Gastroesophageal sphincter (tissue), 4 donors: ENCODE results near the gene HIPK4. TPM values are rescaled to one million over a fixed set of nuclear protein-coding genes. Genes with fewer than 3 reads are reported as not detected.

Source experiments
- ATAC-seq: fragments of 150-250 bp; one replicate; pipeline ENCODE4 v1.9.1; 2016; ENCODE audit warnings: mild to moderate bottlenecking, moderate library complexity
- H3K27ac ChIP-seq, 4 donors: fragments of 200-600 bp; sonication (generic) in 3 of 4; 1 replicate in 3 of 4; 2 replicates in 1 of 4; pipeline ENCODE4 v1.5.1; 2016 to 2019
- H3K27me3 ChIP-seq: fragments of 200-600 bp; sonication (generic); one replicate; pipeline ENCODE4 v1.5.1; 2019
- H3K36me3 ChIP-seq, 2 donors: fragments of 200-600 bp; sonication (generic); one replicate each; pipeline ENCODE4 v1.5.1; 2019; ENCODE audit warnings: control low read depth in 1 of 2
- H3K4me1 ChIP-seq, 3 donors: fragments of 200-600 bp; sonication (generic); 1 replicate in 2 of 3; 2 replicates in 1 of 3; pipeline ENCODE4 v1.5.1; 2016 to 2019; ENCODE audit warnings: control low read depth in 2 of 3
- H3K4me3 ChIP-seq, 2 donors: fragments of 200-600 bp; sonication (generic); one replicate each; pipeline ENCODE4 v1.5.1; 2019; ENCODE audit warnings: mild to moderate bottlenecking in 1 of 2, moderate library complexity in 1 of 2
- H3K9me3 ChIP-seq, 3 donors: fragments of 200-600 bp; sonication (generic); one replicate each; pipeline ENCODE4 v1.5.1; 2017 to 2019; ENCODE audit warnings: control low read depth in 2 of 3
- EP300 ChIP-seq: sonication (generic); formaldehyde crosslinking; IDR thresholded peaks from one replicate; pipeline ENCODE4 v1.6.1; 2017; ENCODE audit warnings: antibody characterized with exemption, mild to moderate bottlenecking
- POLR2A ChIP-seq, 2 donors: fragments of 450-650 bp; IDR thresholded peaks; one replicate each; pipeline ENCODE4 v1.6.1; 2017; ENCODE audit warnings: antibody characterized with exemption in 2 of 2, mild to moderate bottlenecking in 2 of 2, moderate library complexity in 1 of 2
- POLR2AphosphoS5 ChIP-seq: sonication (generic); formaldehyde crosslinking; IDR thresholded peaks from one replicate; pipeline ENCODE4 v1.6.1; 2017; ENCODE audit warnings: antibody characterized with exemption
- WGBS, 2 donors: methylation state at CpG; one replicate each; pipeline ENCODE4 v1.1.5; 2018; ENCODE audit warnings: low coverage in 1 of 2; 5-methylcytosine and 5-hydroxymethylcytosine counted together
- total RNA-seq, 4 donors: library from RNA; depleted of rRNA; stranded (reverse); fragments of >200 nt; gene quantifications; one replicate each; pipeline ENCODE4 v1.1.0, GENCODE V29; 2016
- TF ChIP-seq, protein P1 (sequence below), 4 experiments: fragments of 200-600 bp in 2 of 4; fragments of 450-650 bp in 2 of 4; sonication (generic) in 1 of 4; IDR thresholded peaks; one replicate each; pipeline ENCODE4 v1.5.1; 2017 to 2019; ENCODE audit warnings: antibody characterized with exemption in 4 of 4, mild to moderate bottlenecking in 2 of 4, moderate library complexity in 2 of 4

The HIPK4 gene
- total RNA-seq, 4 donors from 2014 or later: 0.19 to 1.1 TPM; not detected in 2

GRCh38 chr19:40414542-40415535, 24.9 kb upstream of the HIPK4 start:
- H3K4me3 ChIP-seq: no peak overlapping the region
- no peak for ATAC-seq

DNA sequence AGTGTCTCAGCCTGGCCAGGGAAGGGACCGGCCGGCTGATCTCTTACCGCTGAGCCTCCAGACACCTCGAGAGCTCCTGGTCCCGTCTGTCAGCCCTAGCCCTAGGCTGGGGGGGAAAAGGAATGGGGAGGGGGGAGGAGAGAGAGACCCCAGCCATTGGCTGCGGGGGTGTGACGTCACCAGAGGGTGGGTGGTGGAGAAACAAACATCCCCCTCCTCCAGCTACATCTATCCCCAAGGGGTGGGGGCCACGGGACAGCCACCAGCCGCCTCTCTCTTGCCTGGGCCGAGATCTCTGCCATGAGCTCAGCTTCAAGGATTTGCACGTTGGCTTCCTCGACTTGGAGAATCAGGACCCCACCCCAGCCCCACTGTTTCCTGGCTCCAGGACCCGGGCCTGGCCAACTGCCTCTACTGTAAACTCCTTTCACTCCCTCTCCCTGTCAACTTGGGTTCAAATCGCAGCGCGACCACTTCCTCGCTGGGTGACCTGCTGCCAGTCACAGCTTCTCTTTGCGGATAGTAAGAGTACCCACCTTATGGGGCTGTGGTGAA, 23.4 kb upstream of the HIPK4 start, which contains the start of gene PRX:
PRX (minus strand) TSS at position 88 of the 555 bp plus-strand sequence. CDS start 5,446 bp downstream, outside the sequence.
- Histone ChIP-seq H3K4me1 (peaks cover 0 to 45% (median 19%) of the 10 kb centered on the region in 3 donors), H3K4me3 (no peak within 1 kb of the TSS), H3K27me3 (no peaks in the 10 kb centered on the region), H3K27ac (peak within 1 kb of the TSS in 3 of 4 donors; percentile 69 to 75 (median 74)), H3K9me3 (no peaks in the 10 kb centered on the region), H3K36me3 (no peaks in the 10 kb centered on the region)
- ATAC-seq: no peak
- TF ChIP-seq POLR2AphosphoS5 (no peak), POLR2A (IDR thresholded peaks at IDR 0.05) (no peak), EP300 (no peak)
- TF ChIP-seq, protein P1, sequence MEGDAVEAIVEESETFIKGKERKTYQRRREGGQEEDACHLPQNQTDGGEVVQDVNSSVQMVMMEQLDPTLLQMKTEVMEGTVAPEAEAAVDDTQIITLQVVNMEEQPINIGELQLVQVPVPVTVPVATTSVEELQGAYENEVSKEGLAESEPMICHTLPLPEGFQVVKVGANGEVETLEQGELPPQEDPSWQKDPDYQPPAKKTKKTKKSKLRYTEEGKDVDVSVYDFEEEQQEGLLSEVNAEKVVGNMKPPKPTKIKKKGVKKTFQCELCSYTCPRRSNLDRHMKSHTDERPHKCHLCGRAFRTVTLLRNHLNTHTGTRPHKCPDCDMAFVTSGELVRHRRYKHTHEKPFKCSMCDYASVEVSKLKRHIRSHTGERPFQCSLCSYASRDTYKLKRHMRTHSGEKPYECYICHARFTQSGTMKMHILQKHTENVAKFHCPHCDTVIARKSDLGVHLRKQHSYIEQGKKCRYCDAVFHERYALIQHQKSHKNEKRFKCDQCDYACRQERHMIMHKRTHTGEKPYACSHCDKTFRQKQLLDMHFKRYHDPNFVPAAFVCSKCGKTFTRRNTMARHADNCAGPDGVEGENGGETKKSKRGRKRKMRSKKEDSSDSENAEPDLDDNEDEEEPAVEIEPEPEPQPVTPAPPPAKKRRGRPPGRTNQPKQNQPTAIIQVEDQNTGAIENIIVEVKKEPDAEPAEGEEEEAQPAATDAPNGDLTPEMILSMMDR (IDR thresholded peaks at IDR 0.05): no peak
- 53% methylated on average over 7 of the region's 18 CpGs; no CpG with 5 or more reads in 1 of the 2 donors for WGBS, 2 donors

More at GRCh38 chr19:40414542-40415535, 24.9 kb upstream of the HIPK4 start:
- H3K4me1 ChIP-seq: peaks cover 0 to 47% (median 19%) of the 10 kb centered on the region in 3 donors
- H3K27me3 ChIP-seq: no peaks in the 10 kb centered on the region
- H3K36me3 ChIP-seq: no peaks in the 10 kb centered on the region
- no peaks in the 10 kb centered on the region for H3K9me3 ChIP-seq
- no peak overlapping the region for H3K27ac ChIP-seq
- TF ChIP-seq, protein P1 (IDR thresholded peaks at IDR 0.05): no peak
- TF ChIP-seq POLR2A (IDR thresholded peaks at IDR 0.05): no peak
- TF ChIP-seq POLR2AphosphoS5: no peak
- WGBS, 2 donors: 81% methylated on average over 13 of the region's 21 CpGs; no CpG with 5 or more reads in 1 of the 2 donors

GRCh38 chr19:40412866-40413265, 22.9 kb upstream of the HIPK4 start:
- Histone ChIP-seq H3K27ac (no peak overlapping the region), H3K36me3 (no peaks in the 10 kb centered on the region), H3K4me3 (no peak overlapping the region), H3K4me1 (peaks cover 0 to 45% (median 19%) of the 10 kb centered on the region in 3 donors), H3K27me3 (no peaks in the 10 kb centered on the region), H3K9me3 (no peaks in the 10 kb centered on the region)
- no peak for ATAC-seq
- TF ChIP-seq, protein P1 (IDR thresholded peaks at IDR 0.05): no peak
- TF ChIP-seq POLR2AphosphoS5 (no peak), POLR2A (IDR thresholded peaks at IDR 0.05) (no peak), EP300 (no peak)
- 75% methylated on average over 2 of the region's 4 CpGs; no CpG with 5 or more reads in 1 of the 2 donors for WGBS, 2 donors

DNA sequence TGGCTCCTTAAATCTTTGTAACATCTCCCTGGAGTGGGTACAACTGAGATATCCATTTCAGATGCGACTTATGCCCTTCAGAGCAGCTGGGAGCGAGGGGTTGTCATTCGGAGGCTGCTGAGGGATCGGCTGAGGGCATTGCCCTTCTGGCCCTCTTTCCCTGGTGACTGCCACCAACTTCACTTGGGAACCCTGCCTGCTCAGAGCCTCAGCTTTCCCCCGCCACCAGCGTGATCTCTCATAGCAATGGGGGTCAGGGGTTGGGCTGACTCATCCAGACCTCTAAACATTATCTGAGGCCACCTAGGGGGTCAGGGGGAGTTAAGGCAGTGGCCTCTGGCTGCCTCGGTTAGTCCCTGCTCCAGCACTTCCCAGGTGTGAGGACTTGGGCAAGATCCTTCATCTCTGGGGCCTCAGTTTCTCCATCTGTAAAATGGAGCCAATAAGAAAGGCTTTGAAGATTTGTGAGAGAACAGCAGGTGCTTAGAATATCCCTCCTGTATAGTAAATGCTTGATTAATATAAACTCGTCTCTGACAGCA, 22.0 kb upstream of the HIPK4 start:
- Histone ChIP-seq H3K9me3 (no peaks in the 10 kb centered on the region), H3K36me3 (no peaks in the 10 kb centered on the region), H3K4me3 (no peak overlapping the region), H3K27ac (peak overlapping the region in 3 of 4 donors; percentile 69 to 75 (median 74)), H3K27me3 (no peaks in the 10 kb centered on the region), H3K4me1 (peaks cover 0 to 37% (median 14%) of the 10 kb centered on the region in 3 donors)
- no CpG with 5 or more reads among the region's 8 CpGs for WGBS, 2 donors
- no peak for ATAC-seq
- TF ChIP-seq POLR2AphosphoS5 (no peak), POLR2A (IDR thresholded peaks at IDR 0.05) (no peak), EP300 (no peak)
- TF ChIP-seq, protein P1 (IDR thresholded peaks at IDR 0.05): no peak
